Sciatic nerve (tissue), 1 donor: Measurements from ENCODE around the gene HMGCL. TPM values are rescaled to one million over a fixed set of nuclear protein-coding genes. Genes with fewer than 3 reads are reported as not detected.

Source experiments
- total RNA-seq: library from RNA; stranded (reverse); fragmentation: NEBNext Ultra II Directional; extraction: Animal tissue kit (Norgen Biotek cat#: 25700); gene quantifications from one replicate; pipeline ENCODE4 v1.2.1, GENCODE V29; 2021
- donor health status: DM: no; HTN: no; CAD: no.

HMGCL gene
- total RNA-seq, 1 donor from 2014 or later = 34.4 TPM

Other genes with a start within 250 kb of the HMGCL start
- 1,008 TPM for gene RPL11, start 133.6 kb downstream of the HMGCL start, total RNA-seq
- 28.2 TPM for gene ELOA, start 82.0 kb downstream of the HMGCL start, total RNA-seq
- 100 TPM for gene PITHD1, start 47.0 kb downstream of the HMGCL start, total RNA-seq
- 30.7 TPM for gene LYPLA2, start 34.3 kb downstream of the HMGCL start, total RNA-seq
- gene GALE, start 24.7 kb downstream of the HMGCL start, total RNA-seq = 15.8 TPM
- 22.3 TPM for gene FUCA1, start 42.9 kb upstream of the HMGCL start, total RNA-seq
- gene CNR2, start 87.9 kb upstream of the HMGCL start, total RNA-seq = 0.09 TPM
- gene PNRC2, start 134.4 kb upstream of the HMGCL start, total RNA-seq = 84.2 TPM
- gene SRSF10, start 154.9 kb upstream of the HMGCL start, total RNA-seq = 92.1 TPM